ENCODE data around the gene ADI1.
"Not testable (repeated sequence)": the region's sequence is repeated elsewhere in the genome, so short reads cannot be mapped to it uniquely, and the experiment has no call there.

ADI1 gene

GRCh38 chr2:3450385-3451010, 68.8 kb downstream of the ADI1 start:
- in situ Hi-C loops (cut with HindIII; ENCODE audit: low sequenced_read_pairs): no loop called here

- in situ Hi-C loops (cut with HindIII; ENCODE audit: low sequenced_read_pairs): no loop called here
Observed at GRCh38 chr2:3449936-3450335, 69.4 kb downstream of the ADI1 start.

GRCh38 chr2:3449086-3449485, 70.2 kb downstream of the ADI1 start:
- in situ Hi-C loops (cut with HindIII; ENCODE audit: low sequenced_read_pairs): no loop called here

- in situ Hi-C loops (cut with HindIII; ENCODE audit: low sequenced_read_pairs): not testable (repeated sequence)
Observed at GRCh38 chr2:3448441-3448911, 70.9 kb downstream of the ADI1 start.

GRCh38 chr2:3447789-3448317, 71.5 kb downstream of the ADI1 start:
- in situ Hi-C loops (cut with HindIII; ENCODE audit: low sequenced_read_pairs): no loop called here

Data from DLD1 (cell line).